NT2/D1 (cell line): ENCODE measurements around the gene AADACL4.

ENCODE experiments used
- SUZ12 ChIP-seq: IDR thresholded peaks from 2 replicates; pipeline ENCODE4 v1.6.1; 2011; ENCODE audit not compliant: insufficient read length, insufficient read depth; ENCODE audit errors: extremely low read depth
- YY1 ChIP-seq: IDR thresholded peaks from 2 replicates; pipeline ENCODE4 v1.6.1; 2011; ENCODE audit not compliant: insufficient read length, insufficient read depth
- ZNF274 ChIP-seq: IDR thresholded peaks from 2 replicates; pipeline ENCODE4 v1.6.1; 2011; ENCODE audit warnings: mild to moderate bottlenecking, low read depth, low read length

- TF ChIP-seq ZNF274 (no peak), YY1 (no peak), SUZ12 (no peak)
Measured at GRCh38 chr1:12678820-12679219, 34.9 kb downstream of the AADACL4 start.
